ENCODE data around the gene RER1. TPM values are rescaled to one million over a fixed set of nuclear protein-coding genes. Genes with fewer than 3 reads are reported as not detected.

RER1 gene
- total RNA-seq = 100 to 1,000 TPM; 120 to 180 TPM

GRCh38 chr1:2391041-2391930, at the start of gene RER1, which contains the start of gene MORN1:
TSS of gene RER1 (plus strand) at chr1:2391841. CDS start at chr1:2395791, 3,950 bp downstream.
TSS of gene MORN1 (minus strand) at chr1:2391554. CDS start at chr1:2391533, 21 bp downstream.
- H3K4me1 Mint-ChIP-seq = peaks cover 19% of the 10 kb centered on the region
- H3K27me3 Mint-ChIP-seq = no peaks in the 10 kb centered on the region
- peak; percentile 99 for ATAC-seq (replicated peaks)
- H3K9me3 Mint-ChIP-seq = no peaks in the 10 kb centered on the region
- peaks cover 41% of the 10 kb centered on the region for H3K36me3 Mint-ChIP-seq (ENCODE audit: low read depth)
- H3K4me3 Mint-ChIP-seq = peak within 1 kb of the TSS; percentile 87
- H3K27ac Mint-ChIP-seq = peak within 1 kb of the TSS; percentile 92

- ATAC-seq (replicated peaks) = no peak
- no peaks in the 10 kb centered on the region for H3K27me3 Mint-ChIP-seq
- H3K4me1 Mint-ChIP-seq = no peaks in the 10 kb centered on the region
- no peaks in the 10 kb centered on the region for H3K36me3 Mint-ChIP-seq (ENCODE audit: low read depth)
- H3K27ac Mint-ChIP-seq = no peak overlapping the region
- no peak overlapping the region for H3K4me3 Mint-ChIP-seq
- H3K9me3 Mint-ChIP-seq = no peaks in the 10 kb centered on the region
Observed at GRCh38 chr1:2342384-2343022, 49.1 kb upstream of the RER1 start.

- Mint-ChIP-seq H3K27me3 (no peaks in the 10 kb centered on the region), H3K9me3 (no peaks in the 10 kb centered on the region), H3K36me3 (ENCODE audit: low read depth) (no peaks in the 10 kb centered on the region), H3K4me1 (no peaks in the 10 kb centered on the region), H3K27ac (no peak overlapping the region), H3K4me3 (no peak overlapping the region)
- no peak for ATAC-seq (replicated peaks)
Observed at GRCh38 chr1:2343023-2343935, 48.4 kb upstream of the RER1 start.

- ATAC-seq (replicated peaks) = no peak
- Mint-ChIP-seq H3K4me1 (no peaks in the 10 kb centered on the region), H3K27me3 (no peaks in the 10 kb centered on the region), H3K9me3 (no peaks in the 10 kb centered on the region), H3K4me3 (no peak overlapping the region), H3K36me3 (ENCODE audit: low read depth) (no peaks in the 10 kb centered on the region), H3K27ac (no peak overlapping the region)
Observed at GRCh38 chr1:2344121-2344681, 47.4 kb upstream of the RER1 start.

GRCh38 chr1:2344744-2345296, 46.8 kb upstream of the RER1 start:
- Mint-ChIP-seq H3K4me1 (no peaks in the 10 kb centered on the region), H3K4me3 (no peak overlapping the region), H3K36me3 (ENCODE audit: low read depth) (no peaks in the 10 kb centered on the region), H3K27me3 (no peaks in the 10 kb centered on the region), H3K27ac (no peak overlapping the region), H3K9me3 (no peaks in the 10 kb centered on the region)
- no peak for ATAC-seq (replicated peaks)

- ATAC-seq (replicated peaks) = no peak
- Mint-ChIP-seq H3K9me3 (no peaks in the 10 kb centered on the region), H3K27me3 (no peaks in the 10 kb centered on the region), H3K27ac (no peak overlapping the region), H3K4me1 (no peaks in the 10 kb centered on the region), H3K36me3 (ENCODE audit: low read depth) (no peaks in the 10 kb centered on the region), H3K4me3 (no peak overlapping the region)
Observed at GRCh38 chr1:2345297-2346075, 46.2 kb upstream of the RER1 start.

GRCh38 chr1:2346691-2347408, 44.8 kb upstream of the RER1 start:
- no peaks in the 10 kb centered on the region for H3K27me3 Mint-ChIP-seq
- H3K9me3 Mint-ChIP-seq = no peaks in the 10 kb centered on the region
- ATAC-seq (replicated peaks) = no peak
- H3K27ac Mint-ChIP-seq = no peak overlapping the region
- no peaks in the 10 kb centered on the region for H3K4me1 Mint-ChIP-seq
- H3K36me3 Mint-ChIP-seq (ENCODE audit: low read depth) = no peaks in the 10 kb centered on the region
- no peak overlapping the region for H3K4me3 Mint-ChIP-seq

GRCh38 chr1:2347409-2347785, 44.2 kb upstream of the RER1 start:
- Mint-ChIP-seq H3K36me3 (ENCODE audit: low read depth) (no peaks in the 10 kb centered on the region), H3K4me1 (no peaks in the 10 kb centered on the region), H3K4me3 (no peak overlapping the region), H3K27me3 (no peaks in the 10 kb centered on the region), H3K9me3 (no peaks in the 10 kb centered on the region), H3K27ac (no peak overlapping the region)
- no peak for ATAC-seq (replicated peaks)

- no peak overlapping the region for H3K4me3 Mint-ChIP-seq
- H3K9me3 Mint-ChIP-seq = no peaks in the 10 kb centered on the region
- ATAC-seq (replicated peaks) = no peak
- no peaks in the 10 kb centered on the region for H3K4me1 Mint-ChIP-seq
- no peaks in the 10 kb centered on the region for H3K36me3 Mint-ChIP-seq (ENCODE audit: low read depth)
- no peaks in the 10 kb centered on the region for H3K27me3 Mint-ChIP-seq
- H3K27ac Mint-ChIP-seq = no peak overlapping the region
Observed at GRCh38 chr1:2347896-2348295, 43.7 kb upstream of the RER1 start.

GRCh38 chr1:2348346-2349325, 43.0 kb upstream of the RER1 start:
- H3K36me3 Mint-ChIP-seq (ENCODE audit: low read depth) = no peaks in the 10 kb centered on the region
- H3K4me3 Mint-ChIP-seq = no peak overlapping the region
- no peaks in the 10 kb centered on the region for H3K4me1 Mint-ChIP-seq
- no peak for ATAC-seq (replicated peaks)
- no peaks in the 10 kb centered on the region for H3K27me3 Mint-ChIP-seq
- no peak overlapping the region for H3K27ac Mint-ChIP-seq
- H3K9me3 Mint-ChIP-seq = no peaks in the 10 kb centered on the region

- no peak overlapping the region for H3K4me3 Mint-ChIP-seq
- H3K36me3 Mint-ChIP-seq (ENCODE audit: low read depth) = no peaks in the 10 kb centered on the region
- H3K27me3 Mint-ChIP-seq = no peaks in the 10 kb centered on the region
- H3K9me3 Mint-ChIP-seq = no peaks in the 10 kb centered on the region
- H3K4me1 Mint-ChIP-seq = no peaks in the 10 kb centered on the region
- no peak overlapping the region for H3K27ac Mint-ChIP-seq
- no peak for ATAC-seq (replicated peaks)
Observed at GRCh38 chr1:2349806-2350205, 41.8 kb upstream of the RER1 start.

GRCh38 chr1:2350501-2350900, 41.1 kb upstream of the RER1 start:
- no peak for ATAC-seq (replicated peaks)
- Mint-ChIP-seq H3K4me1 (no peaks in the 10 kb centered on the region), H3K27ac (no peak overlapping the region), H3K4me3 (no peak overlapping the region), H3K9me3 (no peaks in the 10 kb centered on the region), H3K27me3 (no peaks in the 10 kb centered on the region), H3K36me3 (ENCODE audit: low read depth) (no peaks in the 10 kb centered on the region)

All from activated T-helper 17 cell treated with anti-CD3 and anti-CD28 coated beads, Interleukin-2, amount 50 U/mL, for 72 hours (primary cell).